ENCODE data around the gene SYTL5. TPM values are rescaled to one million over a fixed set of nuclear protein-coding genes. Genes with fewer than 3 reads are reported as not detected.

Gene SYTL5
- polyA plus RNA-seq (2011; rRNA removed) (0.79 and 1.0 TPM in 2 replicates), polyA plus RNA-seq (2017; fragmentation: RNase III; extraction: RNeasy Plus Mini Kit Qiagen cat#74134 plus additional on column Dnase treatment) (0.71 to 1.1 TPM (median 0.88 TPM) in 3 replicates), polyA minus RNA-seq (2011; rRNA and poly(A)+ RNA removed) (0.37 and 0.44 TPM in 2 replicates)
- polyA plus RNA-seq (2012; cell fraction: cytosol; rRNA removed): 0.05 TPM in 2 replicates
- polyA plus RNA-seq (2012; cell fraction: nucleus; rRNA removed): 0.05 and 0.06 TPM in 2 replicates

DNA sequence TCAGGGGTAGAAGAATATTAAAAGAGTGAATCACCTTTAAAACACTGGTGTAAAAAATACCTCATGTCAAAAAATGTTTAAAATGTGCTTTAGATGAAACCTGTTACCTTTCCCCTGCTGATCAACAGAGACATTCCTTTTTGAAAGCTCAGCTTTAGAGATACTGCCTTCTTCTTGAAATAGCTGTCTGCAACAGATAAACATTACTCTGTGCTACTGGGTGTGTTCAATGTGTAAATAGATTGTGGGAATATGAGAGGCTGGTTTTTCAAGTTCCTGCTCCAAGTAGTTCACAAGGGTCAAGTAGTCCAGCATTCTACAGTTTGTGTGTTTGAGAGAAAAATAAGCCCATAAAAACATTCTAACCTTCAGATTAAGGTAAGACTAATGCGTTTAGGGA is at the start of gene SYTL5:
Gene SYTL5, plus strand, starts transcription at position 263 of the 400 bp plus-strand sequence. CDS start 27,337 bp downstream, outside the sequence.
- no peaks in the 10 kb centered on the region for H3K9me3 ChIP-seq
- WGBS (ENCODE audit: missing lambda C conversion rate): 7% methylated on average over 1 of the region's 1 CpG
- no peak within 1 kb of the TSS for H3K27ac ChIP-seq
- ChIA-PET CTCF (no interaction called here), POLR2A (no interaction called here)
- TF ChIP-seq HEYL (CRISPR knock-in tag; IDR thresholded peaks at IDR 0.05): no peak
- no peak for TF ChIP-seq CEBPB (IDR thresholded peaks at IDR 0.05)
- TF ChIP-seq ZFP36 (IDR thresholded peaks at IDR 0.05; ENCODE audit: borderline replicate concordance, partially characterized antibody): no peak
- TF ChIP-seq NR3C1 (IDR thresholded peaks at IDR 0.05): no peak
- TF ChIP-seq, protein P1, sequence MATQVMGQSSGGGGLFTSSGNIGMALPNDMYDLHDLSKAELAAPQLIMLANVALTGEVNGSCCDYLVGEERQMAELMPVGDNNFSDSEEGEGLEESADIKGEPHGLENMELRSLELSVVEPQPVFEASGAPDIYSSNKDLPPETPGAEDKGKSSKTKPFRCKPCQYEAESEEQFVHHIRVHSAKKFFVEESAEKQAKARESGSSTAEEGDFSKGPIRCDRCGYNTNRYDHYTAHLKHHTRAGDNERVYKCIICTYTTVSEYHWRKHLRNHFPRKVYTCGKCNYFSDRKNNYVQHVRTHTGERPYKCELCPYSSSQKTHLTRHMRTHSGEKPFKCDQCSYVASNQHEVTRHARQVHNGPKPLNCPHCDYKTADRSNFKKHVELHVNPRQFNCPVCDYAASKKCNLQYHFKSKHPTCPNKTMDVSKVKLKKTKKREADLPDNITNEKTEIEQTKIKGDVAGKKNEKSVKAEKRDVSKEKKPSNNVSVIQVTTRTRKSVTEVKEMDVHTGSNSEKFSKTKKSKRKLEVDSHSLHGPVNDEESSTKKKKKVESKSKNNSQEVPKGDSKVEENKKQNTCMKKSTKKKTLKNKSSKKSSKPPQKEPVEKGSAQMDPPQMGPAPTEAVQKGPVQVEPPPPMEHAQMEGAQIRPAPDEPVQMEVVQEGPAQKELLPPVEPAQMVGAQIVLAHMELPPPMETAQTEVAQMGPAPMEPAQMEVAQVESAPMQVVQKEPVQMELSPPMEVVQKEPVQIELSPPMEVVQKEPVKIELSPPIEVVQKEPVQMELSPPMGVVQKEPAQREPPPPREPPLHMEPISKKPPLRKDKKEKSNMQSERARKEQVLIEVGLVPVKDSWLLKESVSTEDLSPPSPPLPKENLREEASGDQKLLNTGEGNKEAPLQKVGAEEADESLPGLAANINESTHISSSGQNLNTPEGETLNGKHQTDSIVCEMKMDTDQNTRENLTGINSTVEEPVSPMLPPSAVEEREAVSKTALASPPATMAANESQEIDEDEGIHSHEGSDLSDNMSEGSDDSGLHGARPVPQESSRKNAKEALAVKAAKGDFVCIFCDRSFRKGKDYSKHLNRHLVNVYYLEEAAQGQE (IDR thresholded peaks at IDR 0.05): no peak
- TF ChIP-seq, protein P2, sequence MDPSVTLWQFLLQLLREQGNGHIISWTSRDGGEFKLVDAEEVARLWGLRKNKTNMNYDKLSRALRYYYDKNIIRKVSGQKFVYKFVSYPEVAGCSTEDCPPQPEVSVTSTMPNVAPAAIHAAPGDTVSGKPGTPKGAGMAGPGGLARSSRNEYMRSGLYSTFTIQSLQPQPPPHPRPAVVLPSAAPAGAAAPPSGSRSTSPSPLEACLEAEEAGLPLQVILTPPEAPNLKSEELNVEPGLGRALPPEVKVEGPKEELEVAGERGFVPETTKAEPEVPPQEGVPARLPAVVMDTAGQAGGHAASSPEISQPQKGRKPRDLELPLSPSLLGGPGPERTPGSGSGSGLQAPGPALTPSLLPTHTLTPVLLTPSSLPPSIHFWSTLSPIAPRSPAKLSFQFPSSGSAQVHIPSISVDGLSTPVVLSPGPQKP (IDR thresholded peaks at IDR 0.05; ENCODE audit: low read depth, low read length): no peak
- TF ChIP-seq, protein P3, sequence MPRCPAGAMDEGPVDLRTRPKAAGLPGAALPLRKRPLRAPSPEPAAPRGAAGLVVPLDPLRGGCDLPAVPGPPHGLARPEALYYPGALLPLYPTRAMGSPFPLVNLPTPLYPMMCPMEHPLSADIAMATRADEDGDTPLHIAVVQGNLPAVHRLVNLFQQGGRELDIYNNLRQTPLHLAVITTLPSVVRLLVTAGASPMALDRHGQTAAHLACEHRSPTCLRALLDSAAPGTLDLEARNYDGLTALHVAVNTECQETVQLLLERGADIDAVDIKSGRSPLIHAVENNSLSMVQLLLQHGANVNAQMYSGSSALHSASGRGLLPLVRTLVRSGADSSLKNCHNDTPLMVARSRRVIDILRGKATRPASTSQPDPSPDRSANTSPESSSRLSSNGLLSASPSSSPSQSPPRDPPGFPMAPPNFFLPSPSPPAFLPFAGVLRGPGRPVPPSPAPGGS (IDR thresholded peaks at IDR 0.05): no peak
- TF ChIP-seq RCOR1 (IDR thresholded peaks at IDR 0.05; ENCODE audit: low read depth, low read length): no peak
- no peak for TF ChIP-seq JUNB (IDR thresholded peaks at IDR 0.05)
- TF ChIP-seq, protein P4, sequence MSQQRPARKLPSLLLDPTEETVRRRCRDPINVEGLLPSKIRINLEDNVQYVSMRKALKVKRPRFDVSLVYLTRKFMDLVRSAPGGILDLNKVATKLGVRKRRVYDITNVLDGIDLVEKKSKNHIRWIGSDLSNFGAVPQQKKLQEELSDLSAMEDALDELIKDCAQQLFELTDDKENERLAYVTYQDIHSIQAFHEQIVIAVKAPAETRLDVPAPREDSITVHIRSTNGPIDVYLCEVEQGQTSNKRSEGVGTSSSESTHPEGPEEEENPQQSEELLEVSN (IDR thresholded peaks at IDR 0.05; ENCODE audit: borderline replicate concordance, low read depth): no peak
- no peak for TF ChIP-seq RNF2 (IDR thresholded peaks at IDR 0.05; ENCODE audit: borderline replicate concordance, low read depth)
- TF ChIP-seq KDM1A (IDR thresholded peaks at IDR 0.05; ENCODE audit: low read depth): no peak
- TF ChIP-seq RFX5 (IDR thresholded peaks at IDR 0.05): no peak
- TF ChIP-seq, protein P5, sequence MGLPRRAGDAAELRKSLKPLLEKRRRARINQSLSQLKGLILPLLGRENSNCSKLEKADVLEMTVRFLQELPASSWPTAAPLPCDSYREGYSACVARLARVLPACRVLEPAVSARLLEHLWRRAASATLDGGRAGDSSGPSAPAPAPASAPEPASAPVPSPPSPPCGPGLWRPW (IDR thresholded peaks at IDR 0.05): no peak
- no peak for TF ChIP-seq ZSCAN20 (CRISPR knock-in tag; IDR thresholded peaks at IDR 0.05)
- TF ChIP-seq RAD21 (conservative IDR thresholded peaks at IDR 0.05 in 1 of 2, IDR thresholded peaks at IDR 0.05 in 1 of 2): no peak
- no peak for TF ChIP-seq EP300 (IDR thresholded peaks at IDR 0.05)
- no peak for TF ChIP-seq MAZ (IDR thresholded peaks at IDR 0.05; ENCODE audit: borderline replicate concordance, low read depth, low read length)
- no peaks in the 10 kb centered on the region for H3K4me1 ChIP-seq
- FAIRE-seq: peak; percentile 72
- no peak for DNase-seq (ENCODE audit: low read depth in 1 of 2, low spot score in 1 of 2)
- no peak within 1 kb of the TSS for H3K4me3 ChIP-seq
- ATAC-seq: no peak
- no peak within 1 kb of the TSS for H3K4me2 ChIP-seq

Measured in A549 (cell line).